Choroid plexus epithelial cell (primary cell): Measurements from ENCODE around the gene UQCC5.

Source experiments
- DNase-seq: peaks from one replicate; pipeline ENCODE4 v3.0.0-alpha.2; 2010; ENCODE audit warnings: low read depth
- H3K4me3 ChIP-seq: 2 replicates; pipeline ENCODE4 v1.5.1; 2011; ENCODE audit warnings: low read depth, mild to moderate bottlenecking, control low read depth, low read length, moderate library complexity
- TF ChIP-seq, protein P1 (sequence below): conservative IDR thresholded peaks from 2 replicates; pipeline ENCODE4 v1.5.1; 2011; ENCODE audit warnings: low read depth, mild to moderate bottlenecking, control low read depth, inconsistent platforms, low read length, moderate library complexity

UQCC5 gene

DNA sequence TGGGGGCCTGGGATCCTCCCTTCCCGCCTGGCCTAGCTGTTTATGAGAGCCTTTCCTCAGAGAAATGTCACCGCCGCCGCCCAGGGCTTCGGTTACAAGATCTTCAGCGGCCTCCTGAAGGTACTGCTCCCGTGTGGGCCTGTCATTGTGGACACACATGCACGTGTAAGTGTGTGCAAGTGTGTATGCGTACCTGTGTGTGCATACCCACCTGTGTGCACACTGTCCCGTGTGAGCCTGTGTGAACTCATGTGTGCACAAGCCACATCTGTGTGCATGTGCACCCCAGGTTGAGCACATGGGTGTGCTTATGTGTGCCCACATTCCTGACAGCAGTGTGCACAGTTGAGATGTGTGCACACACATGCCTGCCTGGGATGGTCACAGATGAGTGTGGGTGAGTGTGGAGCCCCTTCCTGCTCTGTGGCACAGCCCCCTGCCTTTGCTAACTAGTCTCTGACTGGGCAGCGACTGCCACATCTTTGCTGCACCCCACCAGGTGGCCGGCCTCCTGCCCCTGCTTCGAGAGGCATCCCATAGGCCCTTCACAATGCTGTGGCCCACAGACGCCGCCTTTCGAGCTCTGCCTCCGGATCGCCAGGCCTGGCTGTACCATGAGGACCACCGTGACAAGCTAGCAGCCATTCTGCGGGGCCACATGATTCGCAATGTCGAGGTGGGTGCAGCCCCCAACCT is 16.8 kb upstream of the UQCC5 start:
- no peak for DNase-seq
- TF ChIP-seq, protein P1, sequence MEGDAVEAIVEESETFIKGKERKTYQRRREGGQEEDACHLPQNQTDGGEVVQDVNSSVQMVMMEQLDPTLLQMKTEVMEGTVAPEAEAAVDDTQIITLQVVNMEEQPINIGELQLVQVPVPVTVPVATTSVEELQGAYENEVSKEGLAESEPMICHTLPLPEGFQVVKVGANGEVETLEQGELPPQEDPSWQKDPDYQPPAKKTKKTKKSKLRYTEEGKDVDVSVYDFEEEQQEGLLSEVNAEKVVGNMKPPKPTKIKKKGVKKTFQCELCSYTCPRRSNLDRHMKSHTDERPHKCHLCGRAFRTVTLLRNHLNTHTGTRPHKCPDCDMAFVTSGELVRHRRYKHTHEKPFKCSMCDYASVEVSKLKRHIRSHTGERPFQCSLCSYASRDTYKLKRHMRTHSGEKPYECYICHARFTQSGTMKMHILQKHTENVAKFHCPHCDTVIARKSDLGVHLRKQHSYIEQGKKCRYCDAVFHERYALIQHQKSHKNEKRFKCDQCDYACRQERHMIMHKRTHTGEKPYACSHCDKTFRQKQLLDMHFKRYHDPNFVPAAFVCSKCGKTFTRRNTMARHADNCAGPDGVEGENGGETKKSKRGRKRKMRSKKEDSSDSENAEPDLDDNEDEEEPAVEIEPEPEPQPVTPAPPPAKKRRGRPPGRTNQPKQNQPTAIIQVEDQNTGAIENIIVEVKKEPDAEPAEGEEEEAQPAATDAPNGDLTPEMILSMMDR = no peak
- H3K4me3 ChIP-seq = no peak overlapping the region

DNA sequence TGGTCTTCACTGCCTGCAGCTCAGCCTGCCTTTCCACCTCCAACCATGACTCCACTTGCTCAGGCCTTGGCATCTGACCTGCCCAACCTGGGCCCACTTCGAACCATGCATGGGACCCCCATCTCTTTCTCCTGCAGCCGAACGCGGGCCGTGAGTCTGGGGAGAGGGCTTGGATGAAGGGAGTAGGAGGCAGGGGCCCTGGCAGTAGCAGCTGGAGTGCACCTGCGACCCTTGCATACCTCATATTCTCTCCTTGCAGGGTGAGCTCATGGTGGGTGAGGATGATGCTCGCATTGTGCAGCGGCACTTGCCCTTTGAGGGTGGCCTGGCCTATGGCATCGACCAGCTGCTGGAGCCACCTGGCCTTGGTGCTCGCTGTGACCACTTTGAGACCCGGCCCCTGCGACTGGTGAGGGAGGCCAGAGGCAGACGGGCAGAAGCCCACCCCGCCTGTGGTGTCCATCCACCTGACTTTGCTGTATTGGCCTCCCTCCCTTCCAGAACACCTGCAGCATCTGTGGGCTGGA is 16.2 kb upstream of the UQCC5 start:
- no peak overlapping the region for H3K4me3 ChIP-seq
- no peak for DNase-seq
- TF ChIP-seq, protein P1 = no peak

DNA sequence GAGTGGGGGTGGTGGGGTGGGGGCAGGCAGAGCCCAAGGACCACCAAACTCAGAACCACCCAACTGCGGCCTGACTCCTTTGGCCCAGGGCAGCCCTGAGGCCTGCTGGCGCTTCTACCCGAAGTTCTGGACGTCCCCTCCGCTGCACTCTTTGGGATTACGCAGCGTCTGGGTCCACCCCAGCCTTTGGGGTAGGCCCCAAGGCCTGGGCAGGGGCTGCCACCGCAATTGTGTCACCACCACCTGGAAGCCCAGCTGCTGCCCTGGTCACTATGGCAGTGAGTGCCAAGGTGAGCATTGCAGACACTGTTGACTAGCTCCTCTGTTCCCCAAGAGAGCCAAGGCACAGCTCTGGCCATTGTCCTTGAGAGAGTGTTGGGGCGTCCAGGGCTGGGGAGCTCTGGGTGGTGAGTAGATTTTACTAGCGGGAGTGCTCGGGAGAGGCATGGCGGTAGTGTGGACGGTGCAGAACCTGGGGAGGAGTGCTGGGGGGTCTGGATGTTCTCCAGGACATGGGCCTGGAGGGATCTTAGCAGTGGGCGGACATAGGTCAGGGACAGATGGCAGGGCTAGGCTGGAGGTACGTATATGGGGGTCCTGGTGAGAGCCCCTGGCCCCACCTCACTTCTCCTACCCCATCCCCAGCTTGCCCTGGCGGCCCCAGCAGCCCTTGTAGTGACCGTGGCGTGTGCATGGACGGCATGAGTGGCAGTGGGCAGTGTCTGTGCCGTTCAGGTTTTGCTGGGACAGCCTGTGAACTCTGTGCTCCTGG is 15.5 kb upstream of the UQCC5 start:
- no peak overlapping the region for H3K4me3 ChIP-seq
- DNase-seq = no peak
- TF ChIP-seq, protein P1 = no peak

DNA sequence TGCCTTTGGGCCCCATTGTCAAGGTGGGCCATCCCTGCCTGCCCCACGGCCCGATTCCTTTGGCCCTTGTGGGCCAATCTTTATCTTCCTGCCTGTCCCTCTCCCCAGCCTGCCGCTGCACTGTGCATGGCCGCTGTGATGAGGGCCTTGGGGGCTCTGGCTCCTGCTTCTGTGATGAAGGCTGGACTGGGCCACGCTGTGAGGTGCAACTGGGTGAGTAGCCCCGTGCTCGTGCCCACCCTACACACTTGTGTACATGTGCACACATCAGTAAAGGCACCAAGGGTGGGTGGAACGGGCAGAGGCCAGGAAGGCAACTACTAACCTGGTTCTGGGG is 14.9 kb upstream of the UQCC5 start:
- DNase-seq = no peak
- TF ChIP-seq, protein P1 = no peak
- no peak overlapping the region for H3K4me3 ChIP-seq

DNA sequence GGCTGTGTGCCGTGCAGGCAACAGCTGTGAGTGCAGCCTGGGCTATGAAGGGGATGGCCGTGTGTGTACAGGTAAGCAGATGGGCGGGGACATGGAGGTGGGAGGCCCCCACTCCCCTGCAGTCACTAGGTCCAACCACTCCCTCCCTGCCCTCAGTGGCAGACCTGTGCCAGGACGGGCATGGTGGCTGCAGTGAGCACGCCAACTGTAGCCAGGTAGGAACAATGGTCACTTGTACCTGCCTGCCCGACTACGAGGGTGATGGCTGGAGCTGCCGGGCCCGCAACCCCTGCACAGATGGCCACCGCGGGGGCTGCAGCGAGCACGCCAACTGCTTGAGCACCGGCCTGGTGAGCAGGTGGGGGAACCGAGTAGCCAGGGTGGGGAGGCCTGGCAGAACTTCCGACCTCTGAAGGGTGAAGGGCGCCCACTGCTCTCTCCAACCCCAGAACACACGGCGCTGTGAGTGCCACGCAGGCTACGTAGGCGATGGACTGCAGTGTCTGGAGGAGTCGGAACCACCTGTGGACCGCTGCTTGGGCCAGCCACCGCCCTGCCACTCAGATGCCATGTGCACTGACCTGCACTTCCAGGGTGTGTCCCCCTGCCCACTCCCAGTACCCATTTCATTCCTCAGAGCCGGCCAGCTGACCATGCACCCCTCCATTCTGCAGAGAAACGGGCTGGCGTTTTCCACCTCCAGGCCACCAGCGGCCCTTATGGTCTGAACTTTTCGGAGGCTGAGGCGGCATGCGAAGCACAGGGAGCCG is 14.3 kb upstream of the UQCC5 start:
- no peak for DNase-seq
- TF ChIP-seq, protein P1 = no peak
- no peak overlapping the region for H3K4me3 ChIP-seq

DNA sequence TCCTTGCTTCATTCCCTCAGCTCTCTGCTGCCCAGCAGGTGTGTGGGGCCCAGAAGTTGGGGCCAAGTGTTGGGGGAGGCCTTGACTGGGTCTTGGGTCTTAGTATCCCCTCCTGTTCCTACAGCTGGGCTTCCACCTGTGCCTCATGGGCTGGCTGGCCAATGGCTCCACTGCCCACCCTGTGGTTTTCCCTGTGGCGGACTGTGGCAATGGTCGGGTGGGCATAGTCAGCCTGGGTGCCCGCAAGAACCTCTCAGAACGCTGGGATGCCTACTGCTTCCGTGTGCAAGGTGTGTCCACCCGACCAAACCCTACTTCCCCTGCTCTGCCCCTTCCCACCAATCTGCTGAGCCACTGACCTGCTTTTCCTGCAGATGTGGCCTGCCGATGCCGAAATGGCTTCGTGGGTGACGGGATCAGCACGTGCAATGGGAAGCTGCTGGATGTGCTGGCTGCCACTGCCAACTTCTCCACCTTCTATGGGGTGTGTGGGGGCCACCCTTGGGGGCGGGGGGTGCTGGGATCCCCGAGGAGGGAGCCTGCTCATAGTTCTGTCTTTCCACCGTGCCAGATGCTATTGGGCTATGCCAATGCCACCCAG is 13.7 kb upstream of the UQCC5 start:
- TF ChIP-seq, protein P1 = no peak
- no peak overlapping the region for H3K4me3 ChIP-seq
- DNase-seq = no peak
